HTR-8/SVneo (cell line): ENCODE measurements around the gene GSN.
"Not testable (repeated sequence)": the region's sequence is repeated elsewhere in the genome, so short reads cannot be mapped to it uniquely, and the experiment has no call there.

ENCODE experiments used
- DNase-seq: peaks from one replicate; pipeline ENCODE4 v3.0.0; 2011; ENCODE audit warnings: low spot score, mixed read lengths; ENCODE audit not compliant: insufficient read length
- FAIRE-seq: peaks from 2 replicates; lab custom pipeline; 2011; peaks lifted over from hg19 to GRCh38; lab: Jason Lieb, UNC

The GSN gene

GRCh38 chr9:121284733-121285451, 16.9 kb downstream of the GSN start:
- FAIRE-seq = no peak
- DNase-seq = no peak

GRCh38 chr9:121285835-121286687, 18.1 kb downstream of the GSN start:
- no peak for DNase-seq
- FAIRE-seq = no peak

GRCh38 chr9:121286688-121286972, 18.7 kb downstream of the GSN start:
- no peak for DNase-seq

GRCh38 chr9:121286973-121287741, 19.2 kb downstream of the GSN start:
- FAIRE-seq = no peak
- DNase-seq = peak; percentile 91

More at GRCh38 chr9:121286688-121286972, 18.7 kb downstream of the GSN start:
- no peak for FAIRE-seq

- FAIRE-seq = no peak
- DNase-seq = no peak
These were observed 20.7 kb downstream of the GSN start for GRCh38 chr9:121288673-121289025.

- FAIRE-seq (no peak), DNase-seq (no peak)
These were observed 21.2 kb downstream of the GSN start for GRCh38 chr9:121289026-121289771.

- FAIRE-seq (no peak), DNase-seq (no peak)
These were observed 21.9 kb downstream of the GSN start for GRCh38 chr9:121289772-121290370.

GRCh38 chr9:121291536-121291935, 23.6 kb downstream of the GSN start:
- not testable (repeated sequence) for FAIRE-seq, DNase-seq

- FAIRE-seq (no peak), DNase-seq (no peak)
These were observed 24.1 kb downstream of the GSN start for GRCh38 chr9:121292051-121292450.

- FAIRE-seq (no peak), DNase-seq (no peak)
These were observed 24.9 kb downstream of the GSN start for GRCh38 chr9:121292801-121293241.

GRCh38 chr9:121294151-121294743, 26.3 kb downstream of the GSN start:
- FAIRE-seq (no peak), DNase-seq (no peak)

GRCh38 chr9:121294866-121295661, 27.1 kb downstream of the GSN start:
- FAIRE-seq (no peak), DNase-seq (no peak)

GRCh38 chr9:121295662-121296191, 27.8 kb downstream of the GSN start:
- no peak for FAIRE-seq

GRCh38 chr9:121296213-121297127, 28.5 kb downstream of the GSN start:
- FAIRE-seq = no peak
- DNase-seq = no peak

More at GRCh38 chr9:121295662-121296191, 27.8 kb downstream of the GSN start:
- no peak for DNase-seq

GRCh38 chr9:121297389-121297788, 29.4 kb downstream of the GSN start:
- FAIRE-seq (no peak), DNase-seq (no peak)

GRCh38 chr9:121298016-121298538, 30.1 kb downstream of the GSN start:
- DNase-seq (no peak), FAIRE-seq (no peak)
